Mesendoderm (in vitro differentiated cells): ENCODE results near the gene DCAF5.
A peak's percentile ranks its signal among the peaks of the same experiment; 100 is the strongest.

Experiments used
- DNase-seq: peaks from one replicate; pipeline ENCODE4 v3.0.0; 2013
- H2AK5ac ChIP-seq: 2 replicates; pipeline ENCODE4 v1.6.1; 2013; ENCODE audit warnings: low read length, inconsistent platforms
- H2BK120ac ChIP-seq: 2 replicates; pipeline ENCODE4 v1.6.1; 2013; ENCODE audit warnings: low read depth, mild to moderate bottlenecking, low read length, moderate library complexity, mixed read lengths
- H2BK15ac ChIP-seq: replicated peaks from 2 replicates; pipeline ENCODE4 v1.6.1; 2013; ENCODE audit warnings: low read depth, mild to moderate bottlenecking, moderate library complexity
- H2BK5ac ChIP-seq: 2 replicates; pipeline ENCODE4 v1.6.1; 2013; ENCODE audit warnings: low read length, inconsistent platforms
- H3K18ac ChIP-seq: 2 replicates; pipeline ENCODE4 v1.6.1; 2013; ENCODE audit warnings: mild to moderate bottlenecking, low read length, mixed read lengths
- H3K23ac ChIP-seq: one replicate; pipeline ENCODE4 v1.6.1; 2013; ENCODE audit warnings: low read length
- H3K27ac ChIP-seq: 2 replicates; pipeline ENCODE4 v1.5.1; 2013; ENCODE audit warnings: low read depth, mild to moderate bottlenecking, inconsistent platforms, low read length, moderate library complexity
- H3K27me3 ChIP-seq: 2 replicates; pipeline ENCODE4 v1.6.1; 2013; ENCODE audit warnings: low read length, control low read depth, mild to moderate bottlenecking, inconsistent platforms; ENCODE audit not compliant: insufficient read depth, poor library complexity
- H3K36me3 ChIP-seq: 2 replicates; pipeline ENCODE4 v1.6.1; 2013; ENCODE audit warnings: low read length, inconsistent platforms; ENCODE audit not compliant: control insufficient read depth, insufficient read depth
- H3K4ac ChIP-seq: one replicate; pipeline ENCODE4 v1.6.1; 2013; ENCODE audit warnings: low read depth, mild to moderate bottlenecking, low read length, moderate library complexity
- H3K4me1 ChIP-seq: 2 replicates; pipeline ENCODE4 v1.6.1; 2013; ENCODE audit warnings: low read depth, low read length, inconsistent platforms; ENCODE audit not compliant: control insufficient read depth
- H3K4me2 ChIP-seq: 2 replicates; pipeline ENCODE4 v1.6.1; 2013; ENCODE audit warnings: low read length
- H3K4me3 ChIP-seq: 2 replicates; pipeline ENCODE4 v1.5.1; 2013; ENCODE audit warnings: mild to moderate bottlenecking, low read length
- H3K56ac ChIP-seq: one replicate; pipeline ENCODE4 v1.6.1; 2013; ENCODE audit warnings: low read length
- H3K79me1 ChIP-seq: 2 replicates; pipeline ENCODE4 v1.6.1; 2013; ENCODE audit warnings: low read length, inconsistent platforms
- H3K79me2 ChIP-seq: 2 replicates; pipeline ENCODE4 v1.6.1; 2013; ENCODE audit warnings: mild to moderate bottlenecking, low read length; ENCODE audit not compliant: control insufficient read depth, insufficient read depth
- H3K9ac ChIP-seq: 2 replicates; pipeline ENCODE4 v1.6.1; 2013; ENCODE audit warnings: low read length, inconsistent platforms
- H4K5ac ChIP-seq: one replicate; pipeline ENCODE4 v1.6.1; 2013; ENCODE audit warnings: low read length
- H4K8ac ChIP-seq: one replicate; pipeline ENCODE4 v1.6.1; 2013; ENCODE audit warnings: low read depth, mild to moderate bottlenecking, control low read depth, low read length, moderate library complexity
- WGBS: extraction: QIAGEN DNeasy Blood & Tissue Kit; methylation state at CpG from one replicate; pipeline ENCODE4 v1.1.7; 2013; ENCODE audit warnings: low lambda C conversion rate, missing lambda C conversion rate; ENCODE audit not compliant: insufficient coverage; ENCODE audit errors: extremely low coverage; 5-methylcytosine and 5-hydroxymethylcytosine counted together

DCAF5 gene

GRCh38 chr14:69132513-69133181 lies 20.3 kb downstream of the DCAF5 start:
- Histone ChIP-seq H3K4me1 (peaks cover 5% of the 10 kb centered on the region), H3K9ac (no peak overlapping the region), H3K18ac (no peak overlapping the region), H2BK15ac (no peak overlapping the region), H3K4ac (no peak overlapping the region), H3K23ac (no peak overlapping the region), H3K79me1 (peaks cover 8% of the 10 kb centered on the region), H3K79me2 (no peaks in the 10 kb centered on the region), H2BK120ac (no peak overlapping the region), H3K27ac (no peak overlapping the region), H3K4me2 (no peak overlapping the region), H3K36me3 (no peaks in the 10 kb centered on the region), H3K56ac (peak overlapping the region; percentile 35), H4K8ac (no peak overlapping the region), H2AK5ac (no peak overlapping the region), H3K27me3 (no peaks in the 10 kb centered on the region), H2BK5ac (no peak overlapping the region), H3K4me3 (no peak overlapping the region), H4K5ac (no peak overlapping the region)
- WGBS, result no CpG with 5 or more reads among the region's 4 CpGs
- no peak for DNase-seq

DNA sequence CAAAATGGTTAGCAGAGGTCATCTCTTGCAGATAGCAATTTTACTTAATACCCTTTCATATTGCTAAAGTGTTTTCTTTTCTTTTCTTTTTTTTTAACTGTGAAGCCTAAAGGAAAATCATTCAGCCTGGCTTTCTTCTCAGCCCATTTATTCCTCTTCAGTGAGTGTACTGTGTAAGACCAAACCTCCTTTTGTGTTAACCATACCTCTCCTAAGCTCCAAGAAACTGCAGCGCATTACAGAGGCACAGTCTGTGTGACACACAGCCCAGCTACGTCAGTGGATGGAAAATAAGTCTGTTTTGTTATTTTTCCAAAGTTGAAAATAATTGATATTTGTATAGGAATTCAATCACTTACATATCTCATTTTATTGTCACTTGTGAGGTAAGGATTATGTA lies 21.7 kb downstream of the DCAF5 start:
- no CpG with 5 or more reads among the region's 2 CpGs for WGBS
- peaks cover 9% of the 10 kb centered on the region for H3K79me1 ChIP-seq
- H4K8ac ChIP-seq, result no peak overlapping the region
- H2BK15ac ChIP-seq, result no peak overlapping the region
- H3K18ac ChIP-seq, result no peak overlapping the region
- peaks cover 2% of the 10 kb centered on the region for H3K79me2 ChIP-seq
- H3K4me3 ChIP-seq, result no peak overlapping the region
- peaks cover 5% of the 10 kb centered on the region for H3K4me1 ChIP-seq
- H3K27me3 ChIP-seq, result no peaks in the 10 kb centered on the region
- no peaks in the 10 kb centered on the region for H3K36me3 ChIP-seq
- no peak overlapping the region for H3K23ac ChIP-seq
- H2BK120ac ChIP-seq, result no peak overlapping the region
- no peak overlapping the region for H3K9ac ChIP-seq
- H2BK5ac ChIP-seq, result no peak overlapping the region
- H4K5ac ChIP-seq, result no peak overlapping the region
- no peak overlapping the region for H3K4ac ChIP-seq
- H3K27ac ChIP-seq, result no peak overlapping the region
- no peak overlapping the region for H2AK5ac ChIP-seq
- H3K56ac ChIP-seq, result no peak overlapping the region
- no peak overlapping the region for H3K4me2 ChIP-seq
- DNase-seq, result no peak

- Histone ChIP-seq H3K23ac (no peak overlapping the region), H2BK15ac (no peak overlapping the region), H3K79me1 (peaks cover 6% of the 10 kb centered on the region), H3K4me1 (peaks cover 5% of the 10 kb centered on the region), H3K18ac (peak overlapping the region; percentile 86), H2BK120ac (no peak overlapping the region), H2BK5ac (no peak overlapping the region), H4K5ac (no peak overlapping the region), H3K27ac (peak overlapping the region; percentile 27), H3K9ac (peak overlapping the region; percentile 20), H3K36me3 (no peaks in the 10 kb centered on the region), H4K8ac (no peak overlapping the region), H3K4ac (peak overlapping the region; percentile 45), H3K27me3 (no peaks in the 10 kb centered on the region), H3K56ac (no peak overlapping the region), H3K4me3 (no peak overlapping the region), H3K4me2 (no peak overlapping the region), H2AK5ac (no peak overlapping the region), H3K79me2 (peaks cover 2% of the 10 kb centered on the region)
- no CpG with 5 or more reads among the region's 7 CpGs for WGBS
- peak; percentile 92 for DNase-seq
Observed at GRCh38 chr14:69129264-69129880, 23.5 kb downstream of the DCAF5 start.

- H4K5ac ChIP-seq, result no peak overlapping the region
- peaks cover 4% of the 10 kb centered on the region for H3K79me1 ChIP-seq
- H3K56ac ChIP-seq, result no peak overlapping the region
- no peak overlapping the region for H2BK15ac ChIP-seq
- WGBS, result no CpG with 5 or more reads among the region's 1 CpG
- H3K27ac ChIP-seq, result no peak overlapping the region
- no peaks in the 10 kb centered on the region for H3K27me3 ChIP-seq
- H2BK5ac ChIP-seq, result no peak overlapping the region
- H3K4me1 ChIP-seq, result no peaks in the 10 kb centered on the region
- no peak overlapping the region for H3K9ac ChIP-seq
- no peak overlapping the region for H3K23ac ChIP-seq
- H3K4me2 ChIP-seq, result no peak overlapping the region
- H4K8ac ChIP-seq, result no peak overlapping the region
- H3K18ac ChIP-seq, result no peak overlapping the region
- DNase-seq, result no peak
- H3K36me3 ChIP-seq, result no peaks in the 10 kb centered on the region
- no peaks in the 10 kb centered on the region for H3K79me2 ChIP-seq
- H3K4ac ChIP-seq, result no peak overlapping the region
- H3K4me3 ChIP-seq, result no peak overlapping the region
- no peak overlapping the region for H2BK120ac ChIP-seq
- H2AK5ac ChIP-seq, result no peak overlapping the region
Observed at GRCh38 chr14:69118305-69118704, 34.6 kb downstream of the DCAF5 start.

DNA sequence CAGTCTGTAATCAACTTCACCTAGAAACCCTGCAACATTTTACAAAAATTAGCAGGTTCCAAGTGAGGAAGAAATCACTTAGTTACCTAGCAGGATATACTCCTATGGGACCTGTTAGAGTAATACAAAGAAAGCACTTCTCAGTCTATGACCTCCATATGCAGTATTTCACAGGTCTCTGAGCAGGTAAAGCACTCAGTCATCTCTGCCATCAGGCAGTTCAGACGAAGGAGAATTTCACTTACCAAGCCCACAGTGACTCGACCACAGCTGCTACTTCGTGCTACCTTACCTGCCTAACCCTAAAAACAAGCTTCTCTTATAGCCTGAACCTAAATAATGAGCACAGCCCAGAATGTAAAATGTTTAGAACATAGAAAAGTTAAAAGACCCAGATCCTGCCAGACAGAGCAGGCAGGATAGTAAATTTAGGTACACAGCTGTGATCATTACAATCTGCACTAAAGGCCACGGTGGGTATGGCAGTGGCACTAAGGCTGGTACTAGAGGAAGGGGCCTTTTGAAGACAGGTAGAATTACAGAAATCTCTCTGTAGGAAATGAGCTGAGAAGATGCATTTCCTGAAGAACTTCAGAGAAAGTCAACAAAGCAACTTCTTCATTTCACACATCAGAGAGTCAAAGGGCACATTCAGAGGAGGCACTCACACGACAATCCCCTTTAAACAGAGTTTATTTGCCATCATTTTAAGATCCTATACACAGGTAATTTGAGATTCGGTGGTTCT lies 35.7 kb downstream of the DCAF5 start:
- WGBS, result no CpG with 5 or more reads among the region's 6 CpGs
- Histone ChIP-seq H2AK5ac (no peak overlapping the region), H3K23ac (no peak overlapping the region), H3K36me3 (no peaks in the 10 kb centered on the region), H3K4me2 (no peak overlapping the region), H3K56ac (no peak overlapping the region), H3K27ac (no peak overlapping the region), H2BK120ac (no peak overlapping the region), H4K8ac (no peak overlapping the region), H3K4ac (no peak overlapping the region), H2BK5ac (no peak overlapping the region), H3K9ac (no peak overlapping the region), H4K5ac (no peak overlapping the region), H3K79me1 (peaks cover 2% of the 10 kb centered on the region), H2BK15ac (no peak overlapping the region), H3K4me3 (no peak overlapping the region), H3K27me3 (no peaks in the 10 kb centered on the region), H3K18ac (no peak overlapping the region), H3K79me2 (no peaks in the 10 kb centered on the region), H3K4me1 (no peaks in the 10 kb centered on the region)
- DNase-seq, result no peak
